ENCODE results near the gene RMP24.

Gene RMP24

DNA sequence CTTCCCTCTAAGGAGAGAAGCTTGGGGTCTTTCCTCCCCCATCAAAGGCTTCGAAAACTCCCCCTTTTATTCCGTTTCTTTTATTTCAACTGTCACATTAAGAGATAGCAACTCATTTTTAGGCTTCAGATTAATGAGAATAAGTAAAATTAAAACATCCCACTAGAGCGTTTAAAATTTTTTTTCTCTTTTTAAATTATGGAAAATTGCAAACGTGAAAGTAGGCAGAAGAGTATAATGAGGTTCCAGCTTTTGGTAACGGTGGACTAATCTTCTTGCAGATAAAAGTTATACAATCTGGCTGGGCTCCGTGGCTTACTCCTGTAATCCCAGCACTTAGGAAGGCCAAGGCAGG lies 21.9 kb upstream of the RMP24 start:
- no peak overlapping the region for H3K9ac ChIP-seq (ENCODE audit: extremely low read depth, insufficient read length, low read length)
- H2BK15ac ChIP-seq (ENCODE audit: low read depth, low read length) = no peak overlapping the region
- no peak overlapping the region for H2BK12ac ChIP-seq (ENCODE audit: insufficient read length, low read depth, low read length)
- Mint-ChIP-seq H3K4me1 (peaks cover 31 to 36% of the 10 kb centered on the region in 2 experiments), H3K9me3 (peaks cover 5 to 9% of the 10 kb centered on the region in 2 experiments; a peak in 2 of 5 replicates), H3K36me3 (ENCODE audit: insufficient read depth in 1 of 3, low read depth in 3 of 3) (peaks cover 2 to 11% (median 5%) of the 10 kb centered on the region in 3 experiments; a peak in 5 of 7 replicates), H3K27me3 (ENCODE audit: low read depth) (no peaks in the 10 kb centered on the region), H3K27ac (no peak overlapping the region; a peak in 2 of 7 replicates), H3K4me3 (peak overlapping the region; percentile 76 to 80)
- TF ChIP-seq, protein P1, sequence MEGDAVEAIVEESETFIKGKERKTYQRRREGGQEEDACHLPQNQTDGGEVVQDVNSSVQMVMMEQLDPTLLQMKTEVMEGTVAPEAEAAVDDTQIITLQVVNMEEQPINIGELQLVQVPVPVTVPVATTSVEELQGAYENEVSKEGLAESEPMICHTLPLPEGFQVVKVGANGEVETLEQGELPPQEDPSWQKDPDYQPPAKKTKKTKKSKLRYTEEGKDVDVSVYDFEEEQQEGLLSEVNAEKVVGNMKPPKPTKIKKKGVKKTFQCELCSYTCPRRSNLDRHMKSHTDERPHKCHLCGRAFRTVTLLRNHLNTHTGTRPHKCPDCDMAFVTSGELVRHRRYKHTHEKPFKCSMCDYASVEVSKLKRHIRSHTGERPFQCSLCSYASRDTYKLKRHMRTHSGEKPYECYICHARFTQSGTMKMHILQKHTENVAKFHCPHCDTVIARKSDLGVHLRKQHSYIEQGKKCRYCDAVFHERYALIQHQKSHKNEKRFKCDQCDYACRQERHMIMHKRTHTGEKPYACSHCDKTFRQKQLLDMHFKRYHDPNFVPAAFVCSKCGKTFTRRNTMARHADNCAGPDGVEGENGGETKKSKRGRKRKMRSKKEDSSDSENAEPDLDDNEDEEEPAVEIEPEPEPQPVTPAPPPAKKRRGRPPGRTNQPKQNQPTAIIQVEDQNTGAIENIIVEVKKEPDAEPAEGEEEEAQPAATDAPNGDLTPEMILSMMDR (conservative IDR thresholded peaks at IDR 0.05) = no peak
- no peaks in the 10 kb centered on the region for H3K4me1 ChIP-seq (ENCODE audit: insufficient read depth, low read length)
- H3T11ph ChIP-seq (ENCODE audit: low read length) = no peak overlapping the region
- peaks cover 9% of the 10 kb centered on the region for H3K23me2 ChIP-seq (ENCODE audit: insufficient read length, low read depth, low read length, poor library complexity, severe bottlenecking)
- H3K79me1 ChIP-seq (ENCODE audit: insufficient read depth, low read depth, low read length, poor library complexity, severe bottlenecking) = no peaks in the 10 kb centered on the region
- no peak overlapping the region for H2BK5ac ChIP-seq (ENCODE audit: insufficient read length, low read length)
- no peak overlapping the region for H2BK20ac ChIP-seq (ENCODE audit: low read depth, low read length, poor library complexity, severe bottlenecking)
- H4K5ac ChIP-seq (ENCODE audit: insufficient read length, low read depth, low read length) = no peak overlapping the region
- H4K20me1 ChIP-seq (ENCODE audit: control insufficient read depth, insufficient read depth, insufficient read length) = no peaks in the 10 kb centered on the region
- no peak overlapping the region for H3K18ac ChIP-seq (ENCODE audit: insufficient read length, low read depth, low read length)
- no CpG with 5 or more reads among the region's 6 CpGs for WGBS (ENCODE audit: extremely low coverage, insufficient read length, low lambda C conversion rate)
- no peak overlapping the region for H3K23ac ChIP-seq (ENCODE audit: insufficient read length, low read depth, low read length)
- no peak overlapping the region for H4K91ac ChIP-seq (ENCODE audit: insufficient read length, low read depth, low read length)
- no peak overlapping the region for H2BK120ac ChIP-seq (ENCODE audit: low read depth, low read length, poor library complexity, severe bottlenecking)
- peaks cover 10% of the 10 kb centered on the region; the same call in 1 of the 2 replicates for H3K79me2 ChIP-seq (ENCODE audit: insufficient read depth, low read length)
- no peak overlapping the region for H3K27ac ChIP-seq (ENCODE audit: insufficient read length, low read depth, low read length)
- H3K27me3 ChIP-seq (ENCODE audit: insufficient read depth, low read length) = no peaks in the 10 kb centered on the region
- H2AFZ ChIP-seq (ENCODE audit: low read length) = no peak overlapping the region
- no peak overlapping the region for H3K56ac ChIP-seq (ENCODE audit: insufficient read length, low read depth, low read length)
- H3K4me2 ChIP-seq (ENCODE audit: insufficient read depth, insufficient read length, low read length) = peak overlapping the region; percentile 86
- no peak overlapping the region for H3K14ac ChIP-seq (ENCODE audit: insufficient read depth, low read length)
- no peak overlapping the region for H4K8ac ChIP-seq (replicated peaks; ENCODE audit: insufficient read length, low read depth, low read length)
- no peaks in the 10 kb centered on the region for H3K9me3 ChIP-seq (ENCODE audit: control insufficient read depth, low read depth, low read length)
- no peak for DNase-seq
- no peak overlapping the region for H3K4ac ChIP-seq (ENCODE audit: low read depth, low read length)
- no peak overlapping the region for H2AK5ac ChIP-seq (ENCODE audit: insufficient read length, low read length)

Data from H9 (cell line).